IMR-90 (cell line): Measurements from ENCODE around the gene PISD.

Source experiments
- BHLHE40 ChIP-seq: fragments of 150-350 bp; IDR thresholded peaks from 2 replicates; pipeline ENCODE4 v1.6.1; 2016; ENCODE audit warnings: mild to moderate bottlenecking, low read depth, low read length
- CHD1 ChIP-seq: IDR thresholded peaks from 2 replicates; pipeline ENCODE4 v1.6.1; 2012; ENCODE audit warnings: low read depth, low read length, improper control_type of control experiment
- MXI1 ChIP-seq: IDR thresholded peaks from 2 replicates; pipeline ENCODE4 v1.6.1; 2012; ENCODE audit warnings: low read depth, mild to moderate bottlenecking, low read length, moderate library complexity, borderline replicate concordance
- POLR2A ChIP-seq: IDR thresholded peaks from 2 replicates; pipeline ENCODE4 v1.6.1; 2012; ENCODE audit warnings: mild to moderate bottlenecking, low read depth, low read length
- RAD21 ChIP-seq: IDR thresholded peaks from 2 replicates; pipeline ENCODE4 v1.6.1; 2012; ENCODE audit warnings: low read length, improper control_type of control experiment
- RFX5 ChIP-seq: IDR thresholded peaks from 2 replicates; pipeline ENCODE4 v1.8.0; 2012; ENCODE audit warnings: low read depth, mild to moderate bottlenecking, low read length, moderate library complexity
- SMC3 ChIP-seq: fragments of 150-350 bp; IDR thresholded peaks from 2 replicates; pipeline ENCODE4 v1.6.1; 2016; ENCODE audit warnings: low read depth, mild to moderate bottlenecking, antibody characterized with exemption, low read length, moderate library complexity
- TF ChIP-seq, protein P1 (sequence below): conservative IDR thresholded peaks from 2 replicates; pipeline ENCODE4 v1.5.1; 2012; ENCODE audit warnings: mild to moderate bottlenecking, low read depth, low read length, improper control_type of control experiment

DNA sequence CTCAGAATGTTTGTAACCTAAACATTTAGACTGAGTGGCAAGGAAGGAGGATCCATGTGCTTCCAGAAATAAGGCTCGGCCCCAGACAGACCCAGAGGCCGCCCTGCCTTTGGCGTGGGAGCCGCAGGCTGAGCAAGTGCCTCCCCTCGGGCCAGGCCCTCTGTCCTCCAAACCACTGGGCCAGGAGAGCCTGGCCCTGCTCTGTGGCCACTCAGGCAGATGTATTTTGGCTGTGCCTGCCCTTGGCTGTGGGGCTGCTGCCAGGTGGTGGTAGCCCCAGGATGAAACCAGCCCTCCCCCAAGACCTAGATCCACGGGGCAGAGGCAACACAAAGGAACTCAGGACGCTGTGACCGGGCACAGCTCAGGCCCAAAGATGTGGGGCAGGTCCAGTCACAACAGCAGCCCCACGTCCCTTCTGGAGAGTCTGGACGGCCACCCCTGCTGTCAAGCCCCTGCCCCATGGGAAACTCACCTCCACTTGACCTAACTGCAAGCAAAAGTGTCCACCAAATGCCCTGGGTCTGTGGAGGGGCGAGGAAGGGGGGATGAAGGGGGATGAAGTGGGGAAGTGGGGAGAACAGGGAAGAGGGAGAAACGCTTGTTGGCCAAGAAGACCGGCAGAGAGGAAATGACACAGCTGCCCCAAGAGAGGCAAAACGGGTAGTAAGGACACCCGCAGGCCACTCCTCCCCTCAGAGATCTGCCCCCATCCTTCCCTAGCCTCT, 24.0 kb downstream of the PISD start:
- TF ChIP-seq, protein P1, sequence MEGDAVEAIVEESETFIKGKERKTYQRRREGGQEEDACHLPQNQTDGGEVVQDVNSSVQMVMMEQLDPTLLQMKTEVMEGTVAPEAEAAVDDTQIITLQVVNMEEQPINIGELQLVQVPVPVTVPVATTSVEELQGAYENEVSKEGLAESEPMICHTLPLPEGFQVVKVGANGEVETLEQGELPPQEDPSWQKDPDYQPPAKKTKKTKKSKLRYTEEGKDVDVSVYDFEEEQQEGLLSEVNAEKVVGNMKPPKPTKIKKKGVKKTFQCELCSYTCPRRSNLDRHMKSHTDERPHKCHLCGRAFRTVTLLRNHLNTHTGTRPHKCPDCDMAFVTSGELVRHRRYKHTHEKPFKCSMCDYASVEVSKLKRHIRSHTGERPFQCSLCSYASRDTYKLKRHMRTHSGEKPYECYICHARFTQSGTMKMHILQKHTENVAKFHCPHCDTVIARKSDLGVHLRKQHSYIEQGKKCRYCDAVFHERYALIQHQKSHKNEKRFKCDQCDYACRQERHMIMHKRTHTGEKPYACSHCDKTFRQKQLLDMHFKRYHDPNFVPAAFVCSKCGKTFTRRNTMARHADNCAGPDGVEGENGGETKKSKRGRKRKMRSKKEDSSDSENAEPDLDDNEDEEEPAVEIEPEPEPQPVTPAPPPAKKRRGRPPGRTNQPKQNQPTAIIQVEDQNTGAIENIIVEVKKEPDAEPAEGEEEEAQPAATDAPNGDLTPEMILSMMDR: no peak
- no peak for TF ChIP-seq SMC3
- TF ChIP-seq POLR2A: no peak
- no peak for TF ChIP-seq BHLHE40
- no peak for TF ChIP-seq CHD1
- TF ChIP-seq MXI1: no peak
- no peak for TF ChIP-seq RFX5
- TF ChIP-seq RAD21: no peak
